ENCODE measurements around the gene XYLT1.
"Not testable (repeated sequence)": the region's sequence is repeated elsewhere in the genome, so short reads cannot be mapped to it uniquely, and the experiment has no call there.

The XYLT1 gene

DNA sequence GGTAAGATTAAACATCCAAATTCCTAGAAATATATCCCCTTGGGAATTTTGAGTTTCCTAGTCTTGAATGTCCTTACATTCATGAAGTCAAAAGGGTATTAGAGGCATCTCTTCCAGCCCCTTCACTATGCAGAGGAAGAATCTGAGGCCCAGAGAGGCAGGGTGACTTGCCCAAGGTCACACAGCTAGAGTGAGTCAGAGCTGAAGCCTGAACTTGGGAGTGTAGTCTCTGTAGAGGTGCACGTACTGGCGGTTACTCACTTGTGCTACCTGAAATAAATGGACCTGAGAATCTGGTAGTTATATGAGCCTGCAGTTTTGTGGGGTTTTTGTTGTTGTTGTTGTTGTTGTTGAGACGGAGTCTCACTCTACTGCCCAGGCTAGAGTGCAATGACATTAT lies 164.0 kb downstream of the XYLT1 start:
- Histone ChIP-seq H3K9ac (ENCODE audit: low read depth, low read length) (no peak overlapping the region), H3K36me3 (ENCODE audit: insufficient read depth, low read length) (no peaks in the 10 kb centered on the region), H3K9me3 (ENCODE audit: control insufficient read depth, insufficient read depth, low read length) (no peaks in the 10 kb centered on the region), H3K4me1 (ENCODE audit: insufficient read depth, low read length) (peaks cover 12% of the 10 kb centered on the region)

DNA sequence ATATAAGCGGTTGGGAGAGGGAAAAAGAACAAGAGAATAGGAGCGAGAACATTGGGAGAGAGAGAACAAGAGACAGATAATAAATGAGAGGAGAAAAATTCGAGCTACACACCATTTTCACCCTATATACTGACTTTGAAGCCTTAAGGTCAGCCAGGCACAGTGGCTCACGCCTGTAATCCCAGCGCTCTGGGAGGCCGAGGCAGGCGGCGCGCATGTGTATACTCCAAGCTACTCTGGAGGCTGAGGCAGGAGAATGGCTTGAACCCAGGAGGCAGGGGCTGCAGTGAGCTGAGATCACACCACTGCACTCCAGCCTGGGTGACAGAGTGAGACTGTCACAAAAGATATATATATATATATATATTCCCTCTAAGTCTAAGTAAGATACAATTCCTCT lies 164.5 kb downstream of the XYLT1 start:
- peaks cover 12% of the 10 kb centered on the region for H3K4me1 ChIP-seq (ENCODE audit: insufficient read depth, low read length)
- not testable (repeated sequence) for H3K9ac ChIP-seq (ENCODE audit: low read depth, low read length); H3K36me3 ChIP-seq (ENCODE audit: insufficient read depth, low read length); H3K9me3 ChIP-seq (ENCODE audit: control insufficient read depth, insufficient read depth, low read length)

DNA sequence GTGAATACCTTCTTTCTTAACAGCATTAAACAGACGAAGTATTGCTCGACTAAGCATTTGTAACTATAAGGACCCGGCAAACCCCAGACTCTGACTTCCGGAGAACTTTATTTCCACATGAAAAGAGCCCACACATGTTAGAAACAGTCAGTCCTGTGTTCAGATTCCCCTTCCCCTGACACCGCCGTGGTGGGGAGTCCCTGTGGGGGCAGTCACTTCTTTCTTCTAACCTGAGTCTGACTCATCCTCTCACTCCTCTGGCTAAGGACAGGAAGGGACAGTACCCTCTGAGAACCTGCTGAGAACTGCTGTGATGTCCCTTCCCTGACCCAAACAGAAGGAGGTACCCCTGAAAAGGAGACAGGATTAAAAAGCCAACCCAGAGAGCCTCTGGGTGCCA lies 165.1 kb downstream of the XYLT1 start:
- Histone ChIP-seq H3K9ac (ENCODE audit: low read depth, low read length) (no peak overlapping the region), H3K9me3 (ENCODE audit: control insufficient read depth, insufficient read depth, low read length) (no peaks in the 10 kb centered on the region), H3K4me1 (ENCODE audit: insufficient read depth, low read length) (peaks cover 12% of the 10 kb centered on the region), H3K36me3 (ENCODE audit: insufficient read depth, low read length) (no peaks in the 10 kb centered on the region)

DNA sequence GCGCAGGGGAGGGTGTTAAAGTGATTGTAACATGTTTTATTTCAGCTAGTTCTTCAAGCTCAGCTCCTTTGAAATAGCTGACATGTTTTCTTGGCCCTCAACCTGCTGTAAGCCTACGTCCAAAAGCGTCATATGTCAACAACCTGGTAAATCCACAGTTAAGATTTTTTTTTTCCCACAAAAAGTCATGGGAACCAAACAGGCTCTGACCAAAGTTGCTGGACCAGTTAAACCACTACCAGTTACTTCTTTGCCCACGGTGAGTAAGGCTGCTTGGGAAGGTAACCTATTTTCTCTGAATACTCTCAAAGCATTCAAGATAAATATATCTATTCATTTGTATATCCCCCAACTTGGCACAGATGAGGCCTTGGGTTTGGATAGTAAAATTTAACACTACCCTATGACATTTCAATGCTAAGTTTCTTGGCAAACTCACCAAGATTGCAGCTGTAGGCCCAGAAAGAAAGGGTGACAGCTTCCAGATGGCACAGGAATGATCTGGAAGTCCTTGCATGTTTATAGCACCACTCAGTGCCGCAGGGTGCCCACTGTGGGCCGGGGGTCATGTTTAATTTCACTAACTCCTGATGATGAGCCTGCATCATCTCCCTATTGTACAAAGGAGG lies 166.2 kb downstream of the XYLT1 start:
- peaks cover 19% of the 10 kb centered on the region for H3K4me1 ChIP-seq (ENCODE audit: insufficient read depth, low read length)
- no peak overlapping the region for H3K9ac ChIP-seq (ENCODE audit: low read depth, low read length)

DNA sequence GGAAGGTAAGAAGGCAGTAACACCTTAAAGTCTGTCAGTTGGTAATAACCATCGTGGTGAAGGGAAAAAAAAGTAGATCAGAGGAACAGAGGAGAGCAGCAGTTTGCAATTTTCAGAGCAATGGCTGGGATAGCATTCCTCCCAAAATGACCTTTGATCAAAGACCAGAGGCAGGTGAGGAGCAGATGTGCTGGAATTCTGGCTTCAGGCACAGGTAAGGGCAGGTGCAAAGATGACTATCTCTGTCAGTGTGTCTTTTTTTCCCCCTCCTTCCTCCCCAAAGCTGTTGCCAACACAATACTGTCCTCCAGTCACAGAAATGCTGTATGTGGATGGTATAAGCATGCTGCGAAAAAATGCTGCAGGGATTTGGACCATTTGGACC lies 166.7 kb downstream of the XYLT1 start:
- no peaks in the 10 kb centered on the region for H3K36me3 ChIP-seq (ENCODE audit: insufficient read depth, low read length)
- H3K9ac ChIP-seq (ENCODE audit: low read depth, low read length) = no peak overlapping the region
- H3K4me1 ChIP-seq (ENCODE audit: insufficient read depth, low read length) = peaks cover 23% of the 10 kb centered on the region
- H3K9me3 ChIP-seq (ENCODE audit: control insufficient read depth, insufficient read depth, low read length) = no peaks in the 10 kb centered on the region

More for the DNA sequence above, 166.2 kb downstream of the XYLT1 start:
- Histone ChIP-seq H3K9me3 (ENCODE audit: control insufficient read depth, insufficient read depth, low read length) (no peaks in the 10 kb centered on the region), H3K36me3 (ENCODE audit: insufficient read depth, low read length) (no peaks in the 10 kb centered on the region)

DNA sequence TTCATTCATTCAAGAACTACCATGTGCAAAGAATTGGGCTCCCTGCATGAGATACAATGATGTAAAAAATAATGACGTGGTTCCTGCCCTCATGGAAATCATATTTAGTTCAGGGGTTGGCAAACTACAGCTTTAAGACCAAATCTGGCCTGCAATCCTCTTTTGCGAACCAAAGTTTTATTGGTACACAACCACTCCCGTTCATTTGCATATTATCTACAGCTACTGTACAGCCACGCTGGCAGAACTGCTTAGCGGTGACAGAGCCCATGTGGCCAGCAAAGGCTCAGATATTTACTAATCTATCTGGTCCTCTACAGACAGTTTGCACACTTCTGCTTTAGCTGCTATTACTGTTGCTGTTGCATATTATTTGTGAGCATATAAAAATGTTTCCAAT lies 167.7 kb downstream of the XYLT1 start:
- no peak overlapping the region for H3K9ac ChIP-seq (ENCODE audit: low read depth, low read length)
- H3K9me3 ChIP-seq (ENCODE audit: control insufficient read depth, insufficient read depth, low read length) = no peaks in the 10 kb centered on the region
- H3K4me1 ChIP-seq (ENCODE audit: insufficient read depth, low read length) = peaks cover 21% of the 10 kb centered on the region
- no peaks in the 10 kb centered on the region for H3K36me3 ChIP-seq (ENCODE audit: insufficient read depth, low read length)

DNA sequence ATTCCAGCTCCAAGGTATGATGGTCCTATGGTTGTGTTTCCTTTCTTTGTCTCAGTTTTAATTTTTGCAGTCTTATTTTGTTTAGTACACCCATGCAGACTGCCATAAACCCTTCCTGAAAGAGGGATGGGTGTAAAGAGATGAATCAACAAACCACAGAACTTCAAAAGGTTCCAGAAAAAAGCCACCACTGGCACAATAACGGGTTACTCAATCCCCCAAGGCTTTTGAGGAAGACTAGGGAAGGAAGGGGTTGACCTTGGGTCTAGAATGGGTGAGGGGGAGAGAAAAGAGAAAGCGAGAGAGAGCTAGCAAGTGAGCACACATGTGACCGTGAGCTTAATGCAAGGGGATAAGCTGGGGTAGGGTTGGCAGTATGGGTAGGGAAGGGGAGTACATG lies 168.1 kb downstream of the XYLT1 start:
- no peaks in the 10 kb centered on the region for H3K9me3 ChIP-seq (ENCODE audit: control insufficient read depth, insufficient read depth, low read length)
- H3K36me3 ChIP-seq (ENCODE audit: insufficient read depth, low read length) = no peaks in the 10 kb centered on the region
- H3K9ac ChIP-seq (ENCODE audit: low read depth, low read length) = no peak overlapping the region
- H3K4me1 ChIP-seq (ENCODE audit: insufficient read depth, low read length) = peaks cover 21% of the 10 kb centered on the region

DNA sequence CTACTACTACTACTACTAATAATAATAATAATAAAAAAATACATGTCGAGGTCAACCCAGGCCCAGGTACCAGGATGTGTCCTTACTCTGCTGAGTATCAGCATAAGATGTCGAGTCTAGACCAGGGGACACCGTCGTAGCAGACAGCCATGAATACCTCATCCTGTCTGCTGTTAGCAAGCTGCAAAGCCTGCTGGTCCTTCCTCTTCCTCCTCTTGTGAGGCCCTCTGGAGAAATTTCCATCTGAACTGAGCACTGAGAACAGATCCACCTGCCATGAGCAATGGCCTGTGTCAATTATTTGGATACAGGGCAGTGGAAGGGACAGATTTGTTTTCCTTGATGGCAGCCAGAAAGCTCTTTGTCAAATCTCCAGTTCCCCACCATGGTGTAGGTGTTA lies 168.5 kb downstream of the XYLT1 start:
- no peaks in the 10 kb centered on the region for H3K9me3 ChIP-seq (ENCODE audit: control insufficient read depth, insufficient read depth, low read length)
- no peaks in the 10 kb centered on the region for H3K36me3 ChIP-seq (ENCODE audit: insufficient read depth, low read length)
- H3K9ac ChIP-seq (ENCODE audit: low read depth, low read length) = no peak overlapping the region
- peaks cover 21% of the 10 kb centered on the region for H3K4me1 ChIP-seq (ENCODE audit: insufficient read depth, low read length)

DNA sequence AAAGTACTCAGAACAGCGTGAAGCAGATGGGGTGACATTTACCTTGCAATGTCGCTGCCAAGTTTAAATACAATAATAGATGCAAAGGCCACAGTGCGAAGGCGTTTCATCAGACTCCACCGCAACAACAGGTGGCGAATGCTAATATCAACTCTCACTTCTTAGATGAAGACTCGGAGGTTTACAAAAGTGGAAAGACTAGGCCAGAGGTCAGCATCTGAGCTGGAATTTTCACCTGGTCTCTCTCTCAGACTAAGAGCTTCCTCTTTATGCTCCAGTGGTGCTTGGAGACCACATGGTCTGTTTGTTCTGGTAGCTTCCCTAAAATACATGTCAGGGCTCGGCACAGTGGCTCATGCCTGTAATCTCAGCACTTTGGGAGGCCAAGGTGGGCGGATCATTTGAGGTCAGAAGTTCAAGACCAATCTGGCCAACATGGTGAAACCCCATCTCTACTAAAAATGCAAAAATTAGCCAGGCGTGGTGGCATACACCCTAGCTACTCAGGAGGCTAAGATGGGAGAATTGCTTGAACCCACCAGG lies 169.1 kb downstream of the XYLT1 start:
- Histone ChIP-seq H3K9me3 (ENCODE audit: control insufficient read depth, insufficient read depth, low read length) (no peaks in the 10 kb centered on the region), H3K4me1 (ENCODE audit: insufficient read depth, low read length) (peaks cover 21% of the 10 kb centered on the region), H3K9ac (ENCODE audit: low read depth, low read length) (no peak overlapping the region), H3K36me3 (ENCODE audit: insufficient read depth, low read length) (no peaks in the 10 kb centered on the region)

DNA sequence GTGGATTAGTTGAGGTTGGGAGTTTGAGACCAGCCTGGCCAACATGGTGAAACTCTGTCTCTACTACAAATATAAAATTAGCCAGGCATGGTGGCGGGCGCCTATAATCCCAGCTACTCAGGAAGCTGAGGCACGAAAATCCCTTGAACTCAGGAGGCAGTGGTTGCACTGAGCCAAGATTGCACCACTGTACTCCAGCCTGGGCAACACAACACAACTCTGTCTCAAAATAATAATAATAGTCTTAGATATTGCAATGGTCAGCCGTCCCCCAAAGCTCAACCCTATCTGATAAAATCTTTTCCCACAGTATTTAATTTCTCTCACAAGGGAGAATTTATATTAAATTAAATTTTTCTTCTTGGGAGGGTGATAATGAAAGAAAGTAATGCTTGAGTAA lies 169.6 kb downstream of the XYLT1 start:
- peaks cover 21% of the 10 kb centered on the region for H3K4me1 ChIP-seq (ENCODE audit: insufficient read depth, low read length)
- H3K36me3 ChIP-seq (ENCODE audit: insufficient read depth, low read length) = no peaks in the 10 kb centered on the region
- H3K9ac ChIP-seq (ENCODE audit: low read depth, low read length) = no peak overlapping the region
- no peaks in the 10 kb centered on the region for H3K9me3 ChIP-seq (ENCODE audit: control insufficient read depth, insufficient read depth, low read length)

DNA sequence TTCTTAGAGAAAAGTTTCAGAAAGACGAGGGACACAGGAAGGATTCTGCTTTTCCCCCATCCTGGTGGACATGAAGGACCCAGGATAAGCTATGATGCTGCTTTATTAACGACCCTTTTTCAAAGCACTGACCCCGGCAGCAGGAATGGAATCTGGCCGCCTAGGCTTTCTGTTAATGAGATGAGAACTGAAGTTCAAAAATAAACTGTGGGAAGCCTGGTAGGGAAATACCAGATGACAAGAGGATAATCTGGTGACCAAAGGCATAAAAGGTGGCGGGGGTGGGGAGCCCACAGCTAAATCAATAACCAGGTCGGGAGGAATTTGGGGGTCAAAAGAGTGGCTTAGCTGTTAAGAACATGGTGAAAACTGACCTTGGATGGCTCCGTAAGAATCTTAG lies 171.0 kb downstream of the XYLT1 start:
- Histone ChIP-seq H3K4me1 (ENCODE audit: insufficient read depth, low read length) (peaks cover 13% of the 10 kb centered on the region), H3K36me3 (ENCODE audit: insufficient read depth, low read length) (no peaks in the 10 kb centered on the region), H3K9me3 (ENCODE audit: control insufficient read depth, insufficient read depth, low read length) (no peaks in the 10 kb centered on the region), H3K9ac (ENCODE audit: low read depth, low read length) (no peak overlapping the region)

DNA sequence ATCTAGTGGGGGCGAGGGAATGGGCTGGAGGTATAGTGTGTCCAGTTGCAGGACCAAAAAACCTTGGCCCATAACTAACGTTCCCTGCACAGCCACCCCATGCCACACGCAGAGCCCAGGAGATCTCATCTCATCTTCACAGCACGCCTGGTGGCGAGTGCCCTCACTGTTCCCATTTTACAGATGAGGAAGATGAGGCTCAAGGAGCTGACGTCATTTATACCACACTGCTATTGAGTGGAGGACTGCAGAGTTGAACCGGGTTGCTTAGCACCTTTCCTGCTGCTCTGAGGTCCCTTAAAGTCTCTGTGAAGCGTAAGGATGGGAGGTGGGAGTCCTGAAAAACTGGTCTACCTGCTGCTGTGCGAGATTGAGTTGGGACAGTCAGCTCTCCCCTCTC lies 172.5 kb downstream of the XYLT1 start:
- H3K36me3 ChIP-seq (ENCODE audit: insufficient read depth, low read length) = no peaks in the 10 kb centered on the region
- H3K9me3 ChIP-seq (ENCODE audit: control insufficient read depth, insufficient read depth, low read length) = no peaks in the 10 kb centered on the region
- no peak overlapping the region for H3K9ac ChIP-seq (ENCODE audit: low read depth, low read length)
- H3K4me1 ChIP-seq (ENCODE audit: insufficient read depth, low read length) = peaks cover 13% of the 10 kb centered on the region

DNA sequence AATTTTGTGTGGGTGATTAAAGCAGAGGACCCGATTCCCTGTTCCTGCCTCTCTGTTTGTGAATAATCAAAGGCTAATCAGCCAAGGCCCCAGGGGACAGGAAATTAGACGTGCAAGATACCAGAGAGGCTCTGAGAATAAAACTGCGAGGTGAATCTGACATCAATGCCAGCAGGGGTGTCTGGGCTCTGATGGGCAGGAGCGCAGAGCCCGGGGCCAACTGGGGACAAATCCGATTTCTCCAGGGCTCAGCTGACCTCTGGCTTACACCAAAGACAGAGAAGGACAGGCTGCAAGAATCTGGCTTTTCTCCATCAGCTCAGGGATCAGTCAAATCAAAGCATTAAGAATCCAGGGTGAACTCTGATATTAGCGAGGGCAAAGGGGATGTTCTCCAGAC lies 174.3 kb downstream of the XYLT1 start:
- H3K9ac ChIP-seq (ENCODE audit: low read depth, low read length) = no peak overlapping the region
- no peaks in the 10 kb centered on the region for H3K9me3 ChIP-seq (ENCODE audit: control insufficient read depth, insufficient read depth, low read length)
- H3K4me1 ChIP-seq (ENCODE audit: insufficient read depth, low read length) = peaks cover 17% of the 10 kb centered on the region
- no peaks in the 10 kb centered on the region for H3K36me3 ChIP-seq (ENCODE audit: insufficient read depth, low read length)

DNA sequence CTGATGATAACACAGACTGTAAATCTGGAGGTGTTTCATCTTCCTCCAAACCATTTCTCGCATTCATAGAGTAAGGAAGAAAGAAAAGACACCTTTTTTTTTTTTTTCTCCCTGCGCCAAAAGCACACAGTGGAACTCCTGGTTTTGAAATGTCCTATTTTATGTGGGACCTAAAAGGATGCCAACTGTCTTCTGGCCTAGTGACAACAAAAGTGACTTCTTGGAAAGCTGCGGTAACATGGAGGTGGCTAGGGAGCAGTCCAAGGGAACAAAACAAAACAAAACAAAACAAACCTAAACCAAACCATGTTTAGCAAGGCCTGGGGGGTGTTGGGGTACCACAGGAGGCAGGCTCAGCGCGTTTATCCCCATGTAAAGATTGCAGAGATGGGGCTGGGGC lies 174.8 kb downstream of the XYLT1 start:
- no peak overlapping the region for H3K9ac ChIP-seq (ENCODE audit: low read depth, low read length)
- H3K4me1 ChIP-seq (ENCODE audit: insufficient read depth, low read length) = peaks cover 17% of the 10 kb centered on the region
- no peaks in the 10 kb centered on the region for H3K9me3 ChIP-seq (ENCODE audit: control insufficient read depth, insufficient read depth, low read length)
- H3K36me3 ChIP-seq (ENCODE audit: insufficient read depth, low read length) = no peaks in the 10 kb centered on the region

DNA sequence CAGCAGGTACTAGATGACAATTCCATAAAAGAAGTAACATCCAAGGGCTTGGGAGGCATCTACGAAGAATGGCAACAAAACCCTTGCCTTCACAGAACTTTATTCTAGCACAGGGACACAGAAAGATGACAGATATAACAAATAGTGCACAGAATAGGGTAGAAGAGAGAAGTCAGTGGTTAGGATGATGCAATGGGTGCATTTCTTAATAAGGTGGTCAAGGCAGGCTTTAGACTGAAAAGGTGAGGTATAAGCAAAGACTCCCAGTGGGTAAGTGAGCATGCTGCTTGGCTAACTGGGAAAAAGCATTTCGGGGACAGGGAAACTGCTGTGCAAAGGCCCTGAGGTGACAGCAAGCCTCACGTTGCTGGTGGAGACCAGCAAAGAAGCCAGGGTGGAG lies 175.9 kb downstream of the XYLT1 start:
- no peak overlapping the region for H3K9ac ChIP-seq (ENCODE audit: low read depth, low read length)
- H3K4me1 ChIP-seq (ENCODE audit: insufficient read depth, low read length) = peaks cover 14% of the 10 kb centered on the region
- no peaks in the 10 kb centered on the region for H3K36me3 ChIP-seq (ENCODE audit: insufficient read depth, low read length)
- no peaks in the 10 kb centered on the region for H3K9me3 ChIP-seq (ENCODE audit: control insufficient read depth, insufficient read depth, low read length)
